ENCODE results near the gene PSMB11.

GRCh38 chr14:23080474-23080873, 38.5 kb downstream of the PSMB11 start:
- TF ChIP-seq CTCF (conservative IDR thresholded peaks at IDR 0.05; ENCODE audit: low read depth, low read length) (no peak), EZH2 (IDR thresholded peaks at IDR 0.05; ENCODE audit: low read length, unreplicated experiment) (no peak), EZH2phosphoT487 (IDR thresholded peaks at IDR 0.05; ENCODE audit: borderline replicate concordance, low read length) (no peak)

Measured in PC-3 (cell line).